HG03342 (cell line): ENCODE measurements around the gene ZFP36L2.
A peak's percentile ranks its signal among the peaks of the same experiment; 100 is the strongest.

ENCODE experiments used
- ATAC-seq: cut with Tn5 transposase; IDR thresholded peaks from one replicate; pipeline ENCODE4 v1.9.1; 2021; ENCODE audit warnings: mild to moderate bottlenecking, moderate library complexity; ENCODE audit not compliant: unreplicated experiment

Gene ZFP36L2

GRCh38 chr2:43248621-43249020, 22.2 kb upstream of the ZFP36L2 start:
- ATAC-seq: no peak

GRCh38 chr2:43246641-43247040, 20.2 kb upstream of the ZFP36L2 start:
- no peak for ATAC-seq

- no peak for ATAC-seq
These were observed 15.2 kb upstream of the ZFP36L2 start for GRCh38 chr2:43241558-43241957.

GRCh38 chr2:43240766-43241150, 14.4 kb upstream of the ZFP36L2 start:
- ATAC-seq: no peak

- no peak for ATAC-seq
These were observed 13.8 kb upstream of the ZFP36L2 start for GRCh38 chr2:43239981-43240765.

GRCh38 chr2:43238813-43239212, 12.4 kb upstream of the ZFP36L2 start:
- ATAC-seq: no peak

- no peak for ATAC-seq
These were observed 11.8 kb upstream of the ZFP36L2 start for GRCh38 chr2:43238176-43238575.

GRCh38 chr2:43233218-43234212, 7.1 kb upstream of the ZFP36L2 start:
- no peak for ATAC-seq

- ATAC-seq: no peak
These were observed 4.8 kb upstream of the ZFP36L2 start for GRCh38 chr2:43230951-43231827.

GRCh38 chr2:43230351-43230885, 4.0 kb upstream of the ZFP36L2 start:
- no peak for ATAC-seq

GRCh38 chr2:43228756-43229659, 2.6 kb upstream of the ZFP36L2 start:
- ATAC-seq: no peak

GRCh38 chr2:43228321-43228751, 1.9 kb upstream of the ZFP36L2 start:
- no peak for ATAC-seq

GRCh38 chr2:43227830-43228281, 1.4 kb upstream of the ZFP36L2 start:
- no peak for ATAC-seq

- no peak for ATAC-seq
These were observed 786 bp upstream of the ZFP36L2 start for GRCh38 chr2:43226955-43227829.

- peak; percentile 19 for ATAC-seq
These were observed 433 bp downstream of the ZFP36L2 start for GRCh38 chr2:43225788-43226557.

GRCh38 chr2:43225093-43225787, 1.2 kb downstream of the ZFP36L2 start:
- ATAC-seq: no peak

- no peak for ATAC-seq
These were observed 1.8 kb downstream of the ZFP36L2 start for GRCh38 chr2:43224571-43225092.
